HG02884 (cell line): ENCODE data around the gene CENPB.
"Not testable (repeated sequence)": the region's sequence is repeated elsewhere in the genome, so short reads cannot be mapped to it uniquely, and the experiment has no call there.

Source experiments
- ATAC-seq: cut with Tn5 transposase; IDR thresholded peaks from one replicate; pipeline ENCODE4 v1.9.1; 2021; ENCODE audit warnings: mild to moderate bottlenecking, moderate library complexity; ENCODE audit not compliant: unreplicated experiment

The CENPB gene

DNA sequence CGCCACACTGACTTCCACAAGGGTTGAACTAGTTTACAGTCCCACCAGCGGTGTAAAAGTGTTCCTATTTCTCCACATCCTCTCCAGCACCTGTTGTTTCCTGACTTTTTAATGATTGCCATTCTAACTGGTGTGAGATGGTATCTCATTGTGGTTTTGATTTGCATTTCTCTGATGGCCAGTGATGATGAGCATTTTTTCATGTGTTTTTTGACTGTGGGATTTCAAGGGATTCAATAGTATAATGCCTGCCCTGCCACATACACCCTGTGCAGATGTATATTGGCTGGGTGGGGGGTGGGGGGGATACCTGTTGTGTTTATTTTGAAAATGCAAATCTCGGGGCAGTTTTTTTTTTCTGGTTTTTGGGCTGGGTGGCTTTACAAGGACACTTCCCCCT lies 7.6 kb upstream of the CENPB start:
- ATAC-seq: not testable (repeated sequence)

DNA sequence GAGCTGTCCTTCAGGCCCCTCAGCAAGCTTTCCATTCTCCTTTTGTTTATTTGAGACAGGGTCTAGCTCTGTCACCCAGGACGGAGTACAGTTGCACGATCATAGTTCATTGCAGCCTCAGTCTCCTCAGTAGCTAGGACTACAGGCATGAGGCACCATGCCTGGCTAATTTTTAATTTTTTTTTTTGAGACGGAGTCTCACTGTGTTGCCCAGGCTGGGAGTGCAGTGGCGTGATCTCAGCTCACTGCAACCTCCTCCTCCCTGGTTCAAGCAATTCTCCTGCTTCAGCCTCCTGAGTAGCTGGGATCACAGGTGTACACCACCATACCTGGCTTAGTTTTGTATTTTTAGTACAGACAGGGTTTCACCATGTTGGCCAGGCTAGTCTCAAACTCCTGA lies 2.7 kb upstream of the CENPB start:
- ATAC-seq: not testable (repeated sequence)

DNA sequence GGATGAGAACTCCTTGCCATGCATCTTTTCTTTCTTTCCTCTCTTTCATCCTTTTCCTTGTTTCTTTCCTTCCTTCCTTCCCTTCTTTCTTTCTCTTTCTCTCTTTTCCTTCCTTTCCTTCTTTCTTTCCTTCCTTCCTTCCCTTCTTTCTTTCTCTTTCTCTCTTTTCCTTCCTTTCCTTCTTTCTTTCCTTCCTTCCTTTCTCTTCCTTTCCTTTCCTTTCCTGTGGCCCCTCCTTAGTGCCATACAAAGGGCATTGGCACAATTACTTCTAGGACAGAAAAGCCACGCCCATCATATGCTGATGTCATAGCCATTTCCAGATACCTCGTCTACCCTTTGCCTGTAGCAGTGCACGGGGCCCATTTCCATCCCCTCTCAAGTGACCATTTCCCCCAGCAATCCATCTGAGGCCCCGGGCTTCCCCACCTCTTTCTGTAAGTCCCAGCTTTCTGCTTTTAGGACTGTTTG lies 2.2 kb upstream of the CENPB start:
- ATAC-seq: no peak

DNA sequence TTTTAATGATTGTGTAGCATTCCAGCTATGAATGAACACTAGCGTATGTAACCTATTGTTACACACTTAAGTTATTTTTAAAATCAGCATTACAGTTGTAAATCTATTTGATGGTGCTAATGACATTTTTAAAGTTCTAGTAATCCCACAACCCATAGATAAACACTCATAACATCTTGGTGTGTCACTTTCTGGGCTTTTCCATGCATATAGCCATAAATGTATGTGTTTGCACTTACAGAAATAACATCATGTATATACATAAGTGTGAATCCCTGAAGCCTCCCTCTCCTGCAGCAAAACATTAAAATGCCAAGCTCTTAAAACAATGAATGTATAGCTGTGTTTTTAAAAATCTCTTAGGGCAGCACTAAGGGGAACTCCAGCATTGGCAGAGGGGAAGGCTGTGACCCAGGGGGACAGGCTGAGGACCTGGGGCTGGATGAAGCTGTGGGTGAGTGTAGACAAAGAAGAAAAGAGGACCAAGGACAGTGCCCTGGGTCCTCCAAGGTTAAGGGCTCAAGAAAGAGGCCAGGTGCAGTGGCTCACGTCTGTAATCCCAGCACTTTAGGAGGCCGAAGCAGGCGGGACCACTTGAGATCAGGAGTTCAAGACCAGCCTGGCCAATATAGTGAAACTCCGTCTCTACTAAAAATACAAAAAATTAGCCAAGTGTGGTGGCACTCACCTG lies 929 bp upstream of the CENPB start:
- no peak for ATAC-seq

DNA sequence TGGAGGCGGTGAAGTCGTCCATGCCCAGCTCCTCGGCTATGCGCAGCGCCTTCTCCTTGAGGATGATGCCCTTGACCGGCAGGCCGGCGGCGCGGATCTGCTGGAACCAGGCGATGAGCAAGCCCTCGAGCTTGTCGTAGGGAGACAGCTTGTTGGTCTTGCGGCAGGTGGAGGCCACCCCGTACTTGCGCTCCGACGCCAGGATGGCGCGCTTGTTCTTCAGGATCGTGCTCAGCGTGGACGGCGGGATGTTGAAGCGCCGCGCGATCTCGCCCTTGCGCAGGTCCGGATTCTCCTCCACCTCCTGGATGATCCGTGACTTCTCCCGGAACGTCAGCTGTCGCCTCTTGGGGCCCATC lies 435 bp downstream of the CENPB start:
- peak; percentile 13 for ATAC-seq

DNA sequence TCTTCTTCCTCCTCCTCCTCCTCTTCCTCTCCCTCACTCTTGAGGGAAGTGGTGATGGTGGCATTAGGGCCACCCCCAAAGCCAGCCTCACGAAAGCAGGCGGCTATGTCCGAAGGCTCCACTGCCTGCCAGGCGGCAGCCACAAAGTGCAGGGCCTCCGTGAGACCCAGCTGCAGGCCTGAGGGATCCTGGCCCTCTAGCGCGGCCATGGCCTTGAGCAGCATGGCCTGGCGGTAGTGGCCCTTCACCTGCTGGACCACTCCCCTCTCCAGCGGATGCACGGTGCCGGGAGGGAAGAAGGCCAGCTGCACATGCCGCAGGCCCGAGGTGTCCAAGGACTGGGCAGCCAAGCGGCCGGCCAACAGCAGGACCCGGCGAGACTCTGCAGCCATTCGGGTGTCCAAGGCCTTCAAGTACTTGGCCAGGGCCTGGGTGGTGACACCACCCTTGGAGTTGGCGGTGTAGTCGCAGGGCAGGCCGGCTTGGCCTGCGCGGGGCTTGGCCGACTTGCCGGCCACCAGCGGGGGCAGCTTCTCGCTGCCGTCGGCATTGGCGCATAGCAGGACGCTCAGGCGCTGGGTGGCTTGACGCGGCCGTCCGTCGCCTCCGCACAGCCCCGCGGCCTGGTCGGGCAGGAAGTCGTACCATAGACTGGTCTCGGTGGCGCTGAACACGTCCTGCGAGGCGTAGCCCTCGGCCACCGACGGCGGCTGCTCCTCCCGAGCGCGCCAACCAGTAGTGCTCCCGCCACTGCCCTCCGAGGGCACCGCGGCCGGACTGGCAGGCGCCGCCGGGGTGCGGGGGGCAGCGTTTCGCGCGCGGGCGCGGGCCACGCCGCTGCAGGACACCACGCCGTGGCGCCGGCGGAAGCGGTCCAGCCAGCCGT lies 1.1 kb downstream of the CENPB start:
- no peak for ATAC-seq

DNA sequence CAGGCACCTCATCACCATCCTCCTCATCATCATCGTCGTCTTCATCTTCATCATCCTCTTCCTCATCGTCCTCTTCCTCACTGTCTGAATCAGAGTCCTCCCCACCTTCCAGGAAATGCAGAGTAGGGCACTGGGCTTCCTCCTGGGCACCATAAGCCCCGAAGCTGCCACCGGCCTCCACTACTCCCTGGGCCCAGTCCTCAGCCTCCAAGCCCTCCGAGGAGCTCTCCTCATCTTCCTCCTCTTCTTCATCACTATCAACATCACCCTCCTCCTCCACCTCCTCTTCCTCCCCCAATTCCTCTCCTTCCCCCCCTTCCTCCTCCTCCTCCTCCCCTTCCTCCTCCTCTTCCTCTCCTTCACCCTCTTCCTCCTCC lies 1.7 kb downstream of the CENPB start:
- no peak for ATAC-seq

DNA sequence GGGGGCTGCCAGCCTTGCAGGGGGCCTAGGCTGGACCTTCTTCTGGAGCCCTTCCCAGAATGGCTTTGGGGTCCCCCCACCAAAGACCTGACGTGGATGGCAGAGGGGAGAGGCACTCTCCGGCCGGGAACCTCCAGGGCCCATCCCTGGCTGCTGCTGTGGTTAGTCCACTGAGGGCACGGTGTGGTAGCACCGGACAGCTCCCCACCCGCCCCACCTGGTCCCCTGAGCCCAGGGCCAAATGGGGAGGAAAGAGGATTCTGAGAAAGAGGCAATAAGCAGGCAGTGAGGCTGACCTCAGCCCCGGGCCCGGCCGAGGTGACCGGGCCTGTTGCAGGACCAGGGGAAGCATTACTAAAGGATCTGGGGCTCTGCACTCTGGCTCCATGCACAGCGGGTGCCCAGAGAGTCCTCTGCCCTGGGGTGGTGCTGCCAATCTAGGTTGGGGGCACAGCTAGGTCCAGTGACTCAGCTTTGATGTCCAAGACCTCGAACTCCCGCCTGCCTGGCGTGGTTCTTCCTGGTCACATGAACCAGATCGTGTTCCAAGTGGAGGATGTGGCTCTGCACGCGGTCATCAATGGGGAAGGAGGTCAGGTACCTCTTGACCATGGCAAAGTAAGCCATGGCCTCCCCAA lies 2.2 kb downstream of the CENPB start:
- ATAC-seq: no peak

DNA sequence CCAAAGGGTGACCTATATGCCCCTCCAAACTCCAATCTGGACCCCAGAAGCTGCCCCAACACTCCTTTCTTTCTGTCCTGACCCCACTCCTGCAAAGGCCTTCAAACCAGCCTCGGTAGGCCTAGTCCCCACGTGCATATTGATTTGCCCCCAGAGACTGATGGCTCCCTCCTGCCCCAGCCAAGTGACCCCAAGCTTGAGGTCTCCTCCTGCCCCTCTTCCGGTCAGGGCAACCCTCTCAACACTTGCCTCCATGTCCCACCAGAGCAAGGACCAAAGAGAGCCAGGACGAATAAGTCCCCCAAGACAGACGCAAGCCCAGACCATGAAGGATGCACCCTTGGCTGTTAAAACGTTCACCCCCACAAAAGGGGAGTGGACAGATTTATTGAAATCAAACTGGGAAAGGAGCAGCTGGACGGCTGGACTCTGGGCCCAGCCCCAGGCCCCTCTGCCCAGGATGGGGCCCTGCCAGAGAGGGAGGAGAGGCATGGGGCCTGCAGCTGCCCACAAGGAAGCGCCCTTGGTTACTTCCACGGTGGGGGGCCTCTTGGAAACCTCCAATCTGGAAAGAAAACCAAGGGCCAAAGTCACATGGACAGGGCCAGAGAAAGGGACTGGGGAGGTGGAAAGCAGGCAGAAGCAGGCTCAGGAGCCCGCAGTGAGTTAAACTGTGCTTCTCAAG lies 2.9 kb downstream of the CENPB start:
- no peak for ATAC-seq

DNA sequence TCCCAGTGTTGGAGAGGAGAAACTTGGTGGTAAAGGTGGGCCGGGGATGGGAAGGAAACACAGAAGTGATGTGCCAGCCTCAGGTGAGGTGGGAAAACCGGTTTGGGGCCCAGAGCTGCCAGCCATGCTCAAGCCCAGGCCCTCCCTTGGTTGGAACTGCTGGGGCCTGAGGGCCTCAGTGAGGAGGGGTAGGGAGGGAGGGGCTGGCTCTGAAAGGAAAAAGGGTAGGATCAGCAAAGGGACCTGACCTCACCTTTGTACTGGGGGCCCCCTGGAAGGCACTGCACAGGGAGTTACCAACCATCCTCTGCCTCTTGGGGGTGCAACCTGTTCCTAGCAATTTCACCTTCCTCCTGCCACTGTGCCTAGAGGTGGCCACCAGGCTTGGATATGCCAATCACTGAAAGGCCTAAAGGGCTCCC lies 3.5 kb downstream of the CENPB start:
- no peak for ATAC-seq

DNA sequence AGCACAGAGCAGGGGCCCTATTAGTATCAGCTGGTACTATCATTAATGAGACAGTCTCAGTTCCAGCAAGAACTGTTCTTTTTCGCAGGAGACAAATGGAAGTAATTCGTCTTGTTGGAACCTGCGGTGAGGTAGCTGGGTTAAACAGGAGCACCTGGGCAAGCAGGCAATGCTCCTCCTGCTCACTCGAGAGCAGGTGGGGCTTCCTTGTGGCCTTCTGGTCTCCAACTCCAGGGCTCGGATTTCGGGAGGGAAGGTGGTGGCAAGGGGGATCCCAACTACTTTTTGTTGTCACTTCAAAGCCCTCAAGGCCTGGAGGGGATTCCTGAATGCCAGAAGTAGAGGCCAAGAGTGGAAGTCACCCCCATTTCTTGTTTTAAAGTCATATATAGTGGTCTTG lies 3.9 kb downstream of the CENPB start:
- ATAC-seq: no peak

DNA sequence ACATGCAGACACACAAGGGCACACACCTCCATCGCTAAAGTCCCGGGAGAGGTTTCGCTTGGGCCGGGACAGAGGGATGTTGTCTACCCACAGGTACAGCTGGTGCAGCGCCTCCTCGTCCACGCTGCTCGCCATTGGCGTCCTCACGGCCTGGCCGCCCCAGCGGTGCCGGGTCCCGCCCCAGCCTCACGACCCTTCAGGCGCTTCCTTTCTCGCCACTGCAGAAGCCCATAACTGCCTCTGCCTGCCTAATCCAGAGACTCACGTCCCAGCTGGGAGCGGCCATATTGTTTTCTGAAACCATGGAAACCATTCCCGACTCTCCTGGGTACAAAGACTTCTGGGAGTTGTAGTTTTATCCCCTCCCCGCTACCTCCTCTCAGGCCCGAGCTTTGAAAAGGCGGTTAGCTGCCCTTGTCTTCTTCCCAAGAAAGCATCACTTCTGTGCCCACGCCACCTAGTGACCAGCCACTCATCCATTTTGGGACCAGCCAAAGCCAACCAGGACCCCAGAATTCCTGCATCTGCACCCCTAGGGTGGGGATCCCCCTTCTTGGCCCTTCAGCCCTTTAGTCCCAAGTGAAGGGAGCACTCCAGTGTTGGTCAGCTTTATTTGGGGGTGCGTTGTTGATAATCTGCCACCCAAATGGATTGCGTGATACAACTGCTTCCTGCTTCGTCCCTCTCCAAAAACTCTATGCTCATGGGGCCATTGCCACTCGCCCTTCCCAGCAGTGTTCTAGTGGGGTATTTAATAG lies 5.2 kb downstream of the CENPB start, which contains the start of gene SPEF1:
Gene SPEF1, minus strand, starts transcription at position 296 of the 758 bp plus-strand sequence. Its CDS starts 161 bp downstream, at position 135.
- peak; percentile 66 for ATAC-seq

DNA sequence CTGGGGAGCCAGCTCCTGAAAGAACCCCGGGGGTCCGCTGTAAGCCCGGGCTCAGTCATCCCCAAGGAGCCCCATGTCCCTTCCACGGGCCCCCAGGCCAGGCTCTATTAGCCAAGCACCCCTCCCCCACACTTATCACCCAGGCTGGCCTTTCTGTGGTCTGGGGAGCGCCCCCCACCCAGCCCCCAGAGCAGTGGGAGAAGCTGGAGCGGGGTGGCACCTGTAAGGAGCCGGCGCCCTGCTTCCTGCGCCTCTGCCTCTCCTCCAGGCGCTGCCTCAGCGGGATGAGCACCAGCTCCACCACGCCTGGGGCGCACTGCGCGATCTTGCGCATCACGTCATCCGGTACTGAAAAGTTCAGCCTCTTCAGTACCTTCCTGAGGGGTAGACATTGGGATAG lies 7.6 kb downstream of the CENPB start:
- ATAC-seq: no peak

DNA sequence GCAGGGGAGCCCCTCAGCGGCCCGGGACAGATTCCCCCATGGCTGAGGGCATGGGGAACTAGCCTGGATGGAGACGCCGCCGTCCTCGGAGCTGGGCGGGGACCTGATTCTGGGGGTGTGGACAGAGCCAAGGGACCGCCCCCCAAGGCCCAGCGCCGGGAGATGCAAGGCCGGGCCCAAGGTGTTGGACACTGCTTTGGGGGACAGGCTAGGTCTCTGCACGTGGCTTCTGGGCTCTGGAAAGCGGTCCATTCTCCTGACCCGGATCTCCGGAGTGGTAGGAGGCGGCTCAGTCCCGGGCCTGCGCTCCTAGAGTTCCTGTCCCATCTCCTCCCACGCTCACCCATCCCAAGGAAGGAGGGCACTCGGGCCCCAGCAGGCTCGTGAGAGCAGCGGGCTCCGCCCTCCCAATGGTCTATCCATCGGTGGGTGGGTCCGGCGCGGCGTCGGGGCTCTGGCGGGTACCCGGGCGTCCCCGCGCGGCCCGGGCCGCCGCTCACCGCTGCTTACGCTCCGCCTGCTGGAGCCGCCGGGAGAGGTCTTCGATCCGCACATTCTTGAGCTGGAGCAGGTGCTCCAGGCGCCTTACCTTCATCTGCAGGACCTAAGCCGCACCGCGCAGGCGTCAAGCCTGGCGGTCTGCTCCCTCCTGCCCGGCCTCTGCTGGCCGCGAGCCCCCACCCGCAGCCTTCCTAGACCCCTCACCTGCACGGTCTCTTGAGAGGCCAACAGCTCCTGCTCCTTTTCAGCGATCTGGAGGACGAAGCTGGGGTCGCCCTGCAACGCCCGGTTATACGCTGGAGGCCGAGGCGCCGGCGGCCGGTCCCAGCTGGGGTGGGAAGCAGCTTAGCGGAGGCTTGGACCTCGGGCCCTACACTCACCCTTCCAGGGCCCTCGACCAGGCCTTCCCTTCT lies 8.6 kb downstream of the CENPB start:
- ATAC-seq: no peak

DNA sequence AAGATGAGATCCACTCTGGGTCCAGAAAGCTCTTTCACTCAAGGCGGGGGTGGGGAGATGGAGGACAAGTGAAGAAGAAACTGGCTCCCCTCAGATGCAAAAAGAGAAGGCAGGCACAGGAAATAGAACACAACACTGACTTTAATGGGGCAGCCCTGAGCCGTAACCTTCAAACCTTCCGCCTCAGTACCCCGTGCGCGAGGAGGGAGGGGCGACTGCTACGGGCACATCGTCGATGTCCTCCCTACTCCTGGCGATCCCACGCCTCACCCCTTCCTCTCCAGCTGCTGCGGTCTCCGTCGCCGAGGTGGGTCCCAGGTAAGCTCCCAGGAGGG lies 9.2 kb downstream of the CENPB start:
- no peak for ATAC-seq

DNA sequence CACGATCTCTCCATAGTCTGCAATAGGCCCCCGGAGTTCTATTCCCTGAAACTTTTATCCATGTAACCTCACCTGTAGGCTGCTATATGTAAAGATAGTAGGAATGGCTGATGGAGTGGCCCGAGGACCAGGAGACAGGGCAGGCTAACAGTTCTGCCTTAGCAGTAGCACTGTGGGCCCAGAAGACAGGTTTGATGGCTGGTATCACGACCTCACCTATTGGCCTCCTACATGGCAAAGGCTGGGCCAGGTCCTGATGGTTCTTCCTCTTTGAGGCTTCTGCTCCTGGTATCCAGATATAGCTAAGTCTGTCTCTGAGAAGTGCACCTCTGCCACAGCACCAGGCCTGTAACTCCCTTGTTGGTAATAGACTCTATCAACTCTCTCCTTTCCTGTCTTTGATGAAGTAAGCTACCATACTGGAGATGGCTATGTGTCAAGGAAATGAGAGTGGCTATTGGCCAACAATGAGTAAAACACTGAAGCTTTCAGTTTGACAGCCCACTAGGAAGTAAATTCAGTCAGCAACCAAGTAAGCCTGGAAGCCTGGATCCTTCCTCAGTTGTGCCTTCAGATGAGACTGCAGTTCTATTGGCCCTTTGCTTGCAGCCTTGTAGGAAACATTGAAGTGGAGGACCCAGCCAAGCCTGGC lies 11.0 kb downstream of the CENPB start:
- no peak for ATAC-seq

DNA sequence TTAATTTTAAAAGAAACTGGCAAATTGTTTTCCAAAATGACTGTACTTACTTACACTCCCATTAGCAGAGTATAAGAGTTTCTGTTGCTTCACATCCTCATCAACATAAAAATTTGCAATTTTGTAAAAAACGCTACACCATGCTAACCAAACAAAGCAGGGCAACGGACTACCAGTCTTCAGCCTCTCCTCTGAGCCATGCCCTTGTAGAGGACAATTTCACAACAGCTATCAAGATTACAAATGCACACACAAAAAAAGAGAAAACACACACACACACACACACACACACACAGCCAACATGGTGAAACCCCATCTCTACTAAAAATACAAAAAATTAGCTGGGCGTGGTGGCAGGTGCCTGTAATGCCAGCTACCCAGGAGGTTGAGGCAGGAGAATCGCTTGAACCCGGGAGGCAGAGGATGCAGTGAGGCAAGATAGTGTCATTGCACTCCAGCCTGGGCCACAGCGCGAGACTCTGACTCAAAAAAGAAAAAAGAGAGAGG lies 14.9 kb downstream of the CENPB start:
- no peak for ATAC-seq

DNA sequence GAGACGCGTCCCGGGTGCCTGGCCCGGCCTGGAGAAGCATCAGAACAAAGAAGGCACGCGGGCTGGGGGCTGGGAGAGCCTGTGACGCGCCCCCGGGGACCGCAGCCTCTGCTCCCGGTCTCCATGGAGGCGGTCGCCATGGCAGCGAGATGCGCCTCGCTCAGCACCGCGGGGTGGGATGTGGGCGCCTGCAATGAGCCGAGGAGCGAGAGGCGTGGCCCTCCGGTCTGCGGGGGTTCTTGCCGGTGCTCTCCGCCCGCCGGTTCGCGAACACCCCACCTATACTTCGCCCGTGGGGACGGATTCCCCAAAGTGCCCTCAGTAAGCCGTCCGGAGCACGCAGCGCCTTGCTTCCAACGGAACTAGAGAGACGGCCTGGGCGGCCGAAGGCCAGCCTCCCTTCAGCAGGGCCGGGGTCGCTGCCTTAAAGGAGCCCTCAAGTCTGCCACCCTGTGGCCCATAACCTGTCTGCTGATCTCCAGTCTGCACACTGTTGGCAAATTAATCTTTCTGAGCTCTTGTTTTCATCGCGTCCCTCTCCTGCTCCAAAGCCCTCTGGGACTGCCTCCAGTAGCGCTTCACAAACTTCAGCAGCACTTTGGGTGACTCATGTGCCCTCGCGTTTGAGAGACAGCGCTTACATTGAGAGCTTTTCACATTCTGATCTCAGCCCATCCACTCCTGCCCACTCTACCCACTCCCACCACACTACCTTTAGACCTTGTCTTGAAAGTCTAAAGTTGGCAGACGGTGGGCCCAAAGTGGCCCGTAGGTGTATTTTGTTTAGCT lies 18.0 kb downstream of the CENPB start:
- peak; percentile 31 for ATAC-seq
